ENCODE results near the gene GIMAP2.
"Not testable (repeated sequence)": the region's sequence is repeated elsewhere in the genome, so short reads cannot be mapped to it uniquely, and the experiment has no call there.

- TF ChIP-seq FOXK2, ZNF384 (IDR thresholded peaks at IDR 0.05): not testable (repeated sequence)
Observed at GRCh38 chr7:150680364-150680763, 5.1 kb upstream of the GIMAP2 start.

Measured in HEK293T (cell line).